CD4-positive, alpha-beta memory T cell (primary cell): Measurements from ENCODE around the gene NEUROD6. TPM values are rescaled to one million over a fixed set of nuclear protein-coding genes. Genes with fewer than 3 reads are reported as not detected.

Source experiments
- CTCF ChIA-PET: fragments of 350-600 bp; sonication (Branson Sonifier 250); formaldehyde crosslinking; loops from one replicate; lab custom pipeline; 2021; ENCODE audit warnings: inconsistent platforms; ENCODE audit not compliant: partially characterized antibody; lab: Charles Lee
- POLR2A ChIA-PET: fragments of 350-600 bp; sonication (Branson Sonifier 250); formaldehyde crosslinking; loops from one replicate; lab custom pipeline; 2021; ENCODE audit not compliant: partially characterized antibody; lab: Charles Lee
- DNase-seq, 5 donors: peaks; one replicate each; pipeline versions ENCODE4 v3.0.0 to v3.0.0-alpha.2; 2020 to 2022; ENCODE audit warnings: mixed read lengths in 1 of 5
- H3K27ac ChIP-seq: one replicate; pipeline ENCODE4 v1.7.0; 2013; ENCODE audit warnings: low read depth, low read length
- H3K27me3 ChIP-seq: 2 replicates; pipeline ENCODE4 v1.7.0; 2013; ENCODE audit warnings: mild to moderate bottlenecking, low read length, moderate library complexity; ENCODE audit not compliant: insufficient read depth
- H3K36me3 ChIP-seq: 2 replicates; pipeline ENCODE4 v1.7.0; 2013; ENCODE audit warnings: mild to moderate bottlenecking, low read length, moderate library complexity; ENCODE audit not compliant: insufficient read depth
- H3K4me1 ChIP-seq: 2 replicates; pipeline ENCODE4 v1.7.0; 2013; ENCODE audit warnings: mild to moderate bottlenecking, low read length, moderate library complexity; ENCODE audit not compliant: insufficient read depth
- H3K4me3 ChIP-seq, 2 donors: one replicate each; pipeline ENCODE4 v1.7.0; 2013; ENCODE audit warnings: low read length in 2 of 2, mild to moderate bottlenecking in 1 of 2
- H3K9me3 ChIP-seq, 2 donors: one replicate each; pipeline ENCODE4 v1.7.0; 2013; ENCODE audit warnings: low read length in 2 of 2, control low read depth in 1 of 2; ENCODE audit not compliant: control insufficient read depth in 1 of 2
- H3K27ac Mint-ChIP-seq, 7 donors: one replicate each; pipeline ENCODE4 v1.8.0; 2020 to 2021; ENCODE audit warnings: mixed read lengths in 7 of 7, mild to moderate bottlenecking in 6 of 7, inconsistent platforms in 3 of 7, moderate library complexity in 3 of 7
- H3K27me3 Mint-ChIP-seq, 2 donors: one replicate each; pipeline ENCODE4 v1.8.0; 2020 to 2021; ENCODE audit warnings: mixed read lengths in 2 of 2
- H3K36me3 Mint-ChIP-seq, 2 donors: one replicate each; pipeline ENCODE4 v1.8.0; 2020 to 2021; ENCODE audit warnings: mixed read lengths in 2 of 2, inconsistent platforms in 1 of 2, mild to moderate bottlenecking in 1 of 2
- H3K4me1 Mint-ChIP-seq, 4 donors: one replicate each; pipeline ENCODE4 v1.8.0; 2020 to 2021; ENCODE audit warnings: mixed read lengths in 4 of 4, mild to moderate bottlenecking in 1 of 4
- H3K4me3 Mint-ChIP-seq, 8 donors: one replicate each; pipeline ENCODE4 v1.8.0; 2020 to 2021; ENCODE audit warnings: mixed read lengths in 8 of 8, mild to moderate bottlenecking in 7 of 8, moderate library complexity in 6 of 8, inconsistent platforms in 3 of 8
- H3K9me3 Mint-ChIP-seq, 8 donors: one replicate each; pipeline ENCODE4 v1.8.0; 2020 to 2021; ENCODE audit warnings: mixed read lengths in 8 of 8, mild to moderate bottlenecking in 5 of 8, inconsistent platforms in 3 of 8, moderate library complexity in 1 of 8
- intact Hi-C: fragments of 100-400 bp; cut with micrococcal nuclease; formaldehyde crosslinking; loops from one replicate; pipeline ENCODE4 v1.15.1; 2023
- polyA plus RNA-seq, 2 donors: library from polyadenylated mRNA; unstranded; fragments of 300-500 nt; fragmentation: Illumina TruSeq; gene quantifications; one replicate each; pipeline ENCODE4 v1.2.3, GENCODE V29; 2021
- total RNA-seq, 2 experiments: library from RNA; stranded (reverse); gene quantifications; one replicate each; pipeline ENCODE4 v1.2.3, GENCODE V29; 2021

NEUROD6 gene
- total and polyA plus RNA-seq, 4 experiments from 2014 or later = not detected

DNA sequence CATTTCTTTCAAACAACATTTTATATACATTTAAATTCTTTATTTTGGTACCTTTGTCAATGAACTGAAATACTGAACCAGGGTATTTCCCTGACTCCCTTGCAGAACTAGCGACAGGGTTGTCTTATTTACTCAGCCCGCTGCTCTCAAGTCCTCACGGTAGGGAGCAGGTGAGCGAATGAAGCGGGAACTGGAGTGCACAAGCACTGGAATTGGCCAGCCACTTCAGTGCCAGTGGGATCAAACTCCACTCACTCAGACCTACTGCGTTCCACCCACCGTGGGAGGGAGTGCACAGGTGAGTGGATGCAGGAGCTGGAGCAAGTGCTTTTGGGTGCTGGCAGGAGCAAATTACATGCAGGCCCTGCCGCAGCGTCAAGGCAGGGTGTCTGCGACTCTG lies 28.1 kb upstream of the NEUROD6 start:
- H3K27me3 Mint-ChIP-seq = no peaks in the 10 kb centered on the region
- H3K4me1 ChIP-seq = no peaks in the 10 kb centered on the region

DNA sequence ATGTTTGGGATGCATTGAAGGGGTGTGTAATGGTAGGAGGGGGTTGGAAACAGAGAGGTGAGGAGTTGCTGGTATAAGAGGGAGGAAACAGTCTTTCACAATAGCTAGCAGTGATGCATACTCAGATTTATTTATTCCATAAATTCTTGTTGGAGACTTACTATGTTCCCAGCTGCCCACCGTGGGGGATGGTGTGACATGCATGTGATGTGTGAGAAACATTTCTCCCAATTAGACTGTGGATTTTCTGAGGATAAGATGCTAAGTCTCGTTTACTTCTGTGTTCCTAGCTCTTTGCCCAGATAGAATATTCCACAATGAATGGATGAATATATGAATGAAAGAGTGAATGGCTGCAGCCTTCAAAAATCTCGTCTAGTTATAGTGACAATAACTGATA lies 23.0 kb upstream of the NEUROD6 start:
- POLR2A ChIA-PET = no interaction called here
- Mint-ChIP-seq H3K9me3 (peaks cover 0 to 10% (median 4%) of the 10 kb centered on the region in 8 donors), H3K27ac (no peak overlapping the region)

More for the DNA sequence above, 28.1 kb upstream of the NEUROD6 start:
- H3K4me1 Mint-ChIP-seq = no peaks in the 10 kb centered on the region
- Histone ChIP-seq H3K4me3 (no peak overlapping the region), H3K36me3 (no peaks in the 10 kb centered on the region), H3K27me3 (no peaks in the 10 kb centered on the region), H3K27ac (no peak overlapping the region), H3K9me3 (no peaks in the 10 kb centered on the region)
- DNase-seq = no peak
- H3K27ac Mint-ChIP-seq = no peak overlapping the region
- peaks cover 0 to 10% (median 0%) of the 10 kb centered on the region in 8 donors for H3K9me3 Mint-ChIP-seq
- POLR2A ChIA-PET = no interaction called here
- CTCF ChIA-PET = no interaction called here
- intact Hi-C loops = no loop called here
- no peaks in the 10 kb centered on the region for H3K36me3 Mint-ChIP-seq
- no peak overlapping the region for H3K4me3 Mint-ChIP-seq

DNA sequence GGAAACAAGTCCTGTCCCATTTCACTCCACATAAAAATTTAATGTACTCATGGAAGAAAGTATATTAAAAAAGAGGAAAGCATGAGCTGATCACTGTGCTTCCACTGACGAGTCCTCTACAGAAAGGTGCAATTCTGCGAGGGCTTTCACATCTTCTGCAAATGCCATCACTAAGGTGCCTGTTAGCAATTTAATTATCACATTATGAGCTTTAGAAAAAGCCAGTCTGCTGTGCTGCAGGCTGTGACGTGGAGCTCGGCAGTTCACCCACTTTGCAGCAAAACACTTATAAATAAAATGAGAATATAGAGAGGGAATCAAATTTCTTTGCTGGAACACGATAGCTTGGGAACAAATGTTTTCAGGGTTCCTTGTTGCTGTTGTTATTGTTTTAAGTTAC lies 22.5 kb upstream of the NEUROD6 start:
- H3K27me3 ChIP-seq = no peaks in the 10 kb centered on the region
- no peak overlapping the region for H3K4me3 ChIP-seq
- no peak for DNase-seq
- intact Hi-C loops = no loop called here
- ChIA-PET CTCF (no interaction called here), POLR2A (no interaction called here)
- H3K27ac Mint-ChIP-seq = no peak overlapping the region
- no peaks in the 10 kb centered on the region for H3K4me1 Mint-ChIP-seq
- no peaks in the 10 kb centered on the region for H3K4me1 ChIP-seq
- H3K36me3 Mint-ChIP-seq = no peaks in the 10 kb centered on the region
- no peaks in the 10 kb centered on the region for H3K9me3 ChIP-seq
- peaks cover 0 to 10% (median 4%) of the 10 kb centered on the region in 8 donors for H3K9me3 Mint-ChIP-seq
- H3K4me3 Mint-ChIP-seq = no peak overlapping the region
- no peaks in the 10 kb centered on the region for H3K27me3 Mint-ChIP-seq
- no peak overlapping the region for H3K27ac ChIP-seq
- H3K36me3 ChIP-seq = no peaks in the 10 kb centered on the region

More for the DNA sequence above, 23.0 kb upstream of the NEUROD6 start:
- H3K4me3 ChIP-seq = no peak overlapping the region
- H3K4me3 Mint-ChIP-seq = no peak overlapping the region
- H3K27me3 ChIP-seq = no peaks in the 10 kb centered on the region
- intact Hi-C loops = no loop called here
- H3K27me3 Mint-ChIP-seq = no peaks in the 10 kb centered on the region
- no peaks in the 10 kb centered on the region for H3K4me1 ChIP-seq
- CTCF ChIA-PET = no interaction called here
- no peak overlapping the region for H3K27ac ChIP-seq
- H3K36me3 Mint-ChIP-seq = no peaks in the 10 kb centered on the region
- H3K4me1 Mint-ChIP-seq = no peaks in the 10 kb centered on the region
- no peak for DNase-seq
- H3K36me3 ChIP-seq = no peaks in the 10 kb centered on the region
- no peaks in the 10 kb centered on the region for H3K9me3 ChIP-seq

DNA sequence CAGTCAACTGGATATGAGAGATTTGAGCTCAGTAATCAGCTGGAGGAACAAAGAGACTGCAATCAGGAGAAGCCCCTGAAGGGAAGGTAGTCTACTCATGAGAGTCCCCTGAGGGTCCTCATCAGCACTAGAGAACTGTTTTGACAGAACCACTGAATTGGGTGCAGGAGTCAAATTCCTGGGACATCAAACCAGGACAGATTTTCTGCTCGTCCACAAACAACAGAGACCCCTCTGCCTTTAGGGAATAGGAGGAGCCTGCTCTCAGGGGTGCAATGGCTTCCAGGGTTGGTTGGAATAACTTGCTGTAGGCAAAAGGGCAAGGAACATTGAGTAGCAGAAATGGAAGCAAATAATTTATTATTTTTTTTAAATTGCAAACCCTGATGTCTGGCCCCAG lies 21.9 kb upstream of the NEUROD6 start:
- no peak overlapping the region for H3K4me3 ChIP-seq
- H3K9me3 Mint-ChIP-seq = peaks cover 0 to 10% (median 4%) of the 10 kb centered on the region in 8 donors
- ChIA-PET POLR2A (no interaction called here), CTCF (no interaction called here)
- H3K27ac ChIP-seq = no peak overlapping the region
- no peaks in the 10 kb centered on the region for H3K4me1 Mint-ChIP-seq
- no peaks in the 10 kb centered on the region for H3K36me3 Mint-ChIP-seq
- H3K9me3 ChIP-seq = no peaks in the 10 kb centered on the region
- intact Hi-C loops = no loop called here
- DNase-seq = no peak
- H3K27me3 ChIP-seq = no peaks in the 10 kb centered on the region
- H3K27ac Mint-ChIP-seq = no peak overlapping the region
- no peak overlapping the region for H3K4me3 Mint-ChIP-seq
- no peaks in the 10 kb centered on the region for H3K36me3 ChIP-seq
- no peaks in the 10 kb centered on the region for H3K27me3 Mint-ChIP-seq
- H3K4me1 ChIP-seq = no peaks in the 10 kb centered on the region

DNA sequence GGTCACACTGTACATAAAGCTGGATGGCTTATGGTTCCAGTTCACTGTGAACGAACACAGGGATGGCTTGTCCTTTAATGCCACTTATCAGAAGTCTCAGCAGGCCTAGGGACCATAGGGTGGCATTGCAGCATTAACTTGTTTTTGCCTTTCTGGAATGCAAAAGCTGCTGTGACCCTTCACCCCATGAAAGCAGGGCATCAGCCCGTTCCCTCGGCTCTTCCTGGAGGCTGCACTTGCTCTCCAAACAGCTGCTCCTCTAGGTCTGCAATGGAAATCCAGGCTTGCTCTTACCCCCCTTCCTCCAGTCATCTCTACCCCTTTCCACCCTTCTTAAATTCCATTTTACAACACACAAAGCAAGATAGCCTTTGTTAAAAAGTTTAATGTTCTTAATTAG lies 17.9 kb upstream of the NEUROD6 start:
- ChIA-PET CTCF (no interaction called here), POLR2A (no interaction called here)
- Histone ChIP-seq H3K27ac (no peak overlapping the region), H3K36me3 (no peaks in the 10 kb centered on the region), H3K4me1 (no peaks in the 10 kb centered on the region), H3K27me3 (no peaks in the 10 kb centered on the region), H3K9me3 (no peaks in the 10 kb centered on the region), H3K4me3 (no peak overlapping the region)
- no peak overlapping the region for H3K27ac Mint-ChIP-seq
- DNase-seq = no peak
- no peaks in the 10 kb centered on the region for H3K4me1 Mint-ChIP-seq
- H3K9me3 Mint-ChIP-seq = peaks cover 0 to 9% (median 7%) of the 10 kb centered on the region in 8 donors
- H3K36me3 Mint-ChIP-seq = no peaks in the 10 kb centered on the region
- no peaks in the 10 kb centered on the region for H3K27me3 Mint-ChIP-seq
- intact Hi-C loops = no loop called here
- H3K4me3 Mint-ChIP-seq = no peak overlapping the region

DNA sequence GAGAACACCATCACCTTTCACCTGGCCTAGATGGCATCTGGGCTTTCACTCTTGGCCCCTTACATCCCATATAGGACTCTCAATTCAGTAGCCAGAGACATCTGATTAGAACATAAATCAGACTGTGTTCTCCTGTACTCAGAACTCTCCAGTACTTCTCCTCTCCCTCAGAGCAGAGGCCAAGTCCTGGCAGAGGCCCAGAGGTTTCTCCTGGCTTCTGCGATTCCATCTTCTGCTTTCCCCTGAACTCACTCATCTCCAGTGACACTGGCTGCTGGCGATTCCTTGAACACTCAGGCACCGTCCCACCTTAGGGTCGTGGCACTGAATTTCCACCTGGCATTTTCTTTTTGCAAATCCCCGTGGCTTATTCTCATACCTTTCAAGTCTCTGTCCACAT lies 4.9 kb upstream of the NEUROD6 start:
- ChIA-PET POLR2A (no interaction called here), CTCF (no interaction called here)
- Mint-ChIP-seq H3K36me3 (no peaks in the 10 kb centered on the region), H3K27ac (no peak overlapping the region), H3K9me3 (peaks cover 0 to 4% (median under 1%) of the 10 kb centered on the region in 8 donors), H3K4me1 (no peaks in the 10 kb centered on the region), H3K4me3 (no peak overlapping the region), H3K27me3 (peaks cover 0 to 2% of the 10 kb centered on the region in 2 donors)
- intact Hi-C loops = no loop called here
- Histone ChIP-seq H3K27me3 (no peaks in the 10 kb centered on the region), H3K36me3 (no peaks in the 10 kb centered on the region), H3K27ac (no peak overlapping the region), H3K4me3 (no peak overlapping the region), H3K4me1 (no peaks in the 10 kb centered on the region), H3K9me3 (no peaks in the 10 kb centered on the region)
- no peak for DNase-seq

DNA sequence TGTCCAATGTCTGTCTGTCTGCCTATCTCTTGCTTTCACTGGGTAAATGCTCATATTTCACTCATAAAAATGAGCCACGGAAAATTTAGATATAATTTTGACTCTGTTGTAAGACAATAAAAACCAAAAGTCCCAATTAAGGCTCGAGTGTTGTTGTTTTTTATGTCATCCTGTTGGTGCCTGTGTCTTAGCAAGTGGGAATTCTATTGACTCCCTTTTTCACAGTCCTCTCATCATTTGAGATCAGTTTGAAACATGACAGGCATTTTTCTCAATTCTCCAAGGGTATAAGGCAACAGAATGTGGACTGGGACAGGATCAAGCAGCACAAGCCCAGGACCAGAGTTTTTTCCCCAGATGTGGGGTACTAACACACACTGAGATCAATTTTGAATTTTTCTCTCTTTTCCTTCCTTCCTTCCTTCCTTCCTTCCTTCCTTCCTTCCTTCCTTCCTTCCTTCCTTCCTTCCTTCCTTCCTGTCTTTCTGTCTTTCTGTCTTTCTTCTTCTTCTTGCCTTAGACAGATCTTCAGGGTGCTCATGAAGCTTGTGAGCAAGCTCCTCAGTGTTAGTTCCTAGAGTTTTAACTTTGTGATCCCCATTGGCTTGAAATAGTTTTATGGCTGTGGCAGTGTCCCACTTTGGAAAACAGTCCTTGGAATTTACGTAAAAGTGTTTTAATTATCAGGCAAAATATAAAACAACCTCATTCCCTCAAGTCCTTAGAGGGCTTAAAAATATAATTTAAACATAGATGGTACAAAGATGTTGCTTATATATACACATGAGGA lies 3.2 kb upstream of the NEUROD6 start:
- ChIA-PET POLR2A (no interaction called here), CTCF (no interaction called here)
- H3K9me3 ChIP-seq = no peaks in the 10 kb centered on the region
- intact Hi-C loops = no loop called here
- peak overlapping the region in 1 of 7 donors; percentile 70 for H3K27ac Mint-ChIP-seq
- no peaks in the 10 kb centered on the region for H3K4me1 ChIP-seq
- H3K27me3 ChIP-seq = no peaks in the 10 kb centered on the region
- no peak overlapping the region for H3K4me3 Mint-ChIP-seq
- DNase-seq = no peak
- H3K27ac ChIP-seq = no peak overlapping the region
- no peak overlapping the region for H3K4me3 ChIP-seq
- no peaks in the 10 kb centered on the region for H3K36me3 Mint-ChIP-seq
- no peaks in the 10 kb centered on the region for H3K36me3 ChIP-seq
- no peaks in the 10 kb centered on the region for H3K4me1 Mint-ChIP-seq
- H3K9me3 Mint-ChIP-seq = peaks cover 0 to 4% (median 2%) of the 10 kb centered on the region in 8 donors
- H3K27me3 Mint-ChIP-seq = peaks cover 0 to 4% of the 10 kb centered on the region in 2 donors
